ENCODE measurements around the gene B3GNT4.

DNA sequence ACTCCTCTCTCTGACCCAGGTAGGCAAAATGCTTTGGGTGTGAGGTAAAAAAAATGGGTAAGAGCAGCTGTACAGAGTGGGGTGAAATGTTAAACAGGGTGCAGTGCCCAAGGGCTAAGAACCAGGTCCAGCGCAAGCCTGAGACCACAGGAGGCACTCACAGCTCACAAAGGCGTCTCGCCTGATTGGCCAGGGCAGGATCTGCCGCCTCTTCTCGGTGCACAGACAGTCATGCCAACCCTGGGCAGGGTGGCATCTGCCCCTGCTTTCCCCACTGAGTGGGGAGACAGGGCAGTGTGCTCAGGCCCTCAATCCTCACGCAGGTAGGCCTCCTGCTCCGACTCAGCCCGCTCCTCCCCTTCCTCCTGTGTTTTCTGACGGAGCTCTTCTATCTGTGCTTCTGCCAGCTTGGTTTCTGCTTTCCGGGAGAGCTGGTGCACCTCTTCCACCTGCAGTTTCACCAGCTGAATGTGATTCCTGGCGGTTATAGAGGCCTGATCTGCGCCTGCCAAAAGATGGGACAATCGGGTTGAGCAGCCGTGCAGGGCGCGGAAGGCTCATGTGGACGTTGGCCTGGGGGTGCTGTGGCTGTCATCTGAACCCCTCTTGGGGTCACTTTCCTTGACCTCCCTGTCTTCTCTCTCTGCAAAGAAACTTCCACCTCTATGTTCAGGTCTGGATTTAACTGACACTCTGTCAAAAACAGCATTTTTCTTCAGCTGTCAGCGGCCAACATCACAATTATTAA lies 4.7 kb downstream of the B3GNT4 start:
- TF ChIP-seq, protein P1, sequence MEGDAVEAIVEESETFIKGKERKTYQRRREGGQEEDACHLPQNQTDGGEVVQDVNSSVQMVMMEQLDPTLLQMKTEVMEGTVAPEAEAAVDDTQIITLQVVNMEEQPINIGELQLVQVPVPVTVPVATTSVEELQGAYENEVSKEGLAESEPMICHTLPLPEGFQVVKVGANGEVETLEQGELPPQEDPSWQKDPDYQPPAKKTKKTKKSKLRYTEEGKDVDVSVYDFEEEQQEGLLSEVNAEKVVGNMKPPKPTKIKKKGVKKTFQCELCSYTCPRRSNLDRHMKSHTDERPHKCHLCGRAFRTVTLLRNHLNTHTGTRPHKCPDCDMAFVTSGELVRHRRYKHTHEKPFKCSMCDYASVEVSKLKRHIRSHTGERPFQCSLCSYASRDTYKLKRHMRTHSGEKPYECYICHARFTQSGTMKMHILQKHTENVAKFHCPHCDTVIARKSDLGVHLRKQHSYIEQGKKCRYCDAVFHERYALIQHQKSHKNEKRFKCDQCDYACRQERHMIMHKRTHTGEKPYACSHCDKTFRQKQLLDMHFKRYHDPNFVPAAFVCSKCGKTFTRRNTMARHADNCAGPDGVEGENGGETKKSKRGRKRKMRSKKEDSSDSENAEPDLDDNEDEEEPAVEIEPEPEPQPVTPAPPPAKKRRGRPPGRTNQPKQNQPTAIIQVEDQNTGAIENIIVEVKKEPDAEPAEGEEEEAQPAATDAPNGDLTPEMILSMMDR (IDR thresholded peaks at IDR 0.05): no peak
- TF ChIP-seq POLR2A (IDR thresholded peaks at IDR 0.05): no peak

Measured in heart left ventricle (tissue), 13 donors.